ENCODE data around the gene FBXL13.
"Not testable (repeated sequence)": the region's sequence is repeated elsewhere in the genome, so short reads cannot be mapped to it uniquely, and the experiment has no call there.

The FBXL13 gene

DNA sequence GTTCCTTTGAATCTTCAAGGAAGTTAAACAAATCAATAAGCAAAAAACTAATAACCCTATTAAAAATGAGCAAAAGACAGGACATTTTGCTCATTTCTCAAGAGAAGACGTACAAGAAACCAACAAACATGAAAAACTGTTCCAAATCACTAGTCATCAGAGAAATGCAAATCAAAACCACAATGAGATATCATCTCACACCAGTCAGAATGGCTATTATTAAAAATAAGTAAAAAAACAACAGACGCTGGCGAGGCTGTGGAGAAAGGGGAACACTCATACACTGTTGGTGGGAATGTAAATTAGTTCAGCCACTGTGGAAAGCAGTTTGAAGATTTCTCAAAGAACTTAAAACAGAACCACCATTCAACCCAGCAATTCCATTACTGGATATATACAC is 304.1 kb downstream of the FBXL13 start:
- DNase-seq (ENCODE audit: low read depth), result peak; percentile 5

DNA sequence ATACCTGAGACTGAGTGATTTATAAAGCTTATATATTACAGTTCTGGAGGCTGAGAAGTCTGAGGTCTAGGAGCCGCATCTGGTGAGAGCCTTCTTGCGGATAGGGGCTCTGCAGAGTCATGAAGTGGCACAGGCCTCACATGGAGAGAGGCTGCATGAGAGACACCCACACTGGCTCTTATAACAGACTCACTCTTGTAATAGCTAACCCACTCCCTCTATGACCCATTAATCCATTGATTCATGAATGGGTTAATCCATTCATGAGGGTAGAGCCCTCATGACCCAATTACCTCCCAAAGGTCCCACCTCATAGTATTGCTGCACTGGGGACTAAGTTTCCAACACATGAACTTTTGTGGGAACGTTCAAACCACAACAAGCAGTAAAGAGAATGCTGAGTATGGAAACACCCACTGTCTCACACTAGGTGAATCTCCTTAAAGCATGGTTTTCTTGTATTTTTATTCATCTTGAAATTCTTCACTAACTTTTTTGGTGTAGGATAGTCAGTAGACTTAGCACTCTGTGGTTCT is 304.9 kb downstream of the FBXL13 start:
- DNase-seq (ENCODE audit: low read depth); H3K4me3 ChIP-seq (ENCODE audit: low read depth, low read length): not testable (repeated sequence)

More for the DNA sequence above, 304.1 kb downstream of the FBXL13 start:
- H3K4me3 ChIP-seq (ENCODE audit: low read depth, low read length), result not testable (repeated sequence)

GRCh38 chr7:102763295-102763905 is 311.2 kb downstream of the FBXL13 start:
- not testable (repeated sequence) for H3K4me3 ChIP-seq (ENCODE audit: low read depth, low read length); DNase-seq (ENCODE audit: low read depth)

Data from GM12865 (cell line).